GM21529 (cell line): ENCODE data around the gene OR6C68.
"Not testable (repeated sequence)": the region's sequence is repeated elsewhere in the genome, so short reads cannot be mapped to it uniquely, and the experiment has no call there.

Experiments used
- ATAC-seq: cut with Tn5 transposase; IDR thresholded peaks from one replicate; pipeline ENCODE4 v1.9.1; 2021; ENCODE audit not compliant: unreplicated experiment

The OR6C68 gene

DNA sequence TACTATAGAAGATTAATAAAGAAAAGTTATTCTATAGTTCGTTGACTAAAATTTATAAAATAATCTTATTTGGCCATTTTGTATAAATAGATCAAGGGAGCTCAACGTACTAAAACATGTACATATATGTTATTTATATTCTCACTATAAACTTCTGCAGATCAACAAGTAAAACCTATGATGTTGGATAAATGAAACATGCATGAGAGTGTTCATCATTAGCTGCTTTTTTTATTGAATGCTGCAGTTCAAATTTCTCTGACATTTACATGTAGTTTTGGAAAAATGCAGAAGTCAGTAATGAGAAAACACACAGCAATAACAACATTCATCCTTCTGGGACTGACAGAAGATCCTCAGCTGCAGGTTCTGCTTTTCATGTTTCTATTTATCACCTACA lies at the start of gene OR6C68:
TSS of gene OR6C68 (plus strand) at position 301 of the 400 bp plus-strand sequence. CDS start at position 301, 0 bp downstream.
- ATAC-seq, result no peak

DNA sequence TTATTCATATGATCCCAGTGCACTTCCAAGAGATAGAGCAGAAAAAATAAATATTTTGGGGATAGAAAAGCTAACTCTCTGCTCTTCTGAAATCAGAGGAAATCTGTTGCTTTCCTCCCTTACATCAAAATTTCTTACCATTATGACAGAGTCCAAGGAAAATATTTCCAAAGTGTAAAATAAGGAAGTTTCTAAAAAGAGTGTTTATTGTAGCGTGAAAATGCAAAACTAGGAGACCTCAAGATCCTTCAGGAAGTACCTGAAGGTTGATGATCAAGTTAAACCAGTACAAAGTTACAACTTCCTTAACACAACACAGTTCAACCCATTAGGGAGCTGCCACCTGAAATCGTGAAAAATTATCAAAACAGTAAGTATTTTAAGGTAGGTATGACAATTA lies 48.4 kb upstream of the OR6C68 start, which contains the start of gene OR6C2:
TSS of gene OR6C2 (plus strand) at position 301 of the 400 bp plus-strand sequence. CDS start 8,138 bp downstream, outside the sequence.
- no peak for ATAC-seq

DNA sequence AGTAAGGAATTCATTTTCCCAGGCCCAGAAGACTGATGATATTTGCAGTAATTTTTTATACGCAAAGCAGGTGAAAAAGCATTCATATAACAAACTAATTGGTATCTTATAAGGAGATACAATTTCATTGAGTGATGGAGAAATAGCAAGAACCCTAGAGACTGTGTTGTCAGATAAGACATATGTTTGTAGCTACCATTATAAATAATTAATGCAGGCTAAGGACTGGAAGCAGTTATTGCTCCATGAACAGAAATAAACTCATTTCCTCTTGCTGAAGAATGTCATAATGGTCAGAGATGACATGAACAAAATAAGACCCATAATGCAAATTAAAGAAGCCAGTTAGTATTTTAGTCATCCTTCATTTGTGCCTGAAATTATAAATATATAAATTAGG lies 46.8 kb upstream of the OR6C68 start:
- ATAC-seq, result no peak

GRCh38 chr12:55446326-55446725 lies 45.9 kb upstream of the OR6C68 start:
- no peak for ATAC-seq

DNA sequence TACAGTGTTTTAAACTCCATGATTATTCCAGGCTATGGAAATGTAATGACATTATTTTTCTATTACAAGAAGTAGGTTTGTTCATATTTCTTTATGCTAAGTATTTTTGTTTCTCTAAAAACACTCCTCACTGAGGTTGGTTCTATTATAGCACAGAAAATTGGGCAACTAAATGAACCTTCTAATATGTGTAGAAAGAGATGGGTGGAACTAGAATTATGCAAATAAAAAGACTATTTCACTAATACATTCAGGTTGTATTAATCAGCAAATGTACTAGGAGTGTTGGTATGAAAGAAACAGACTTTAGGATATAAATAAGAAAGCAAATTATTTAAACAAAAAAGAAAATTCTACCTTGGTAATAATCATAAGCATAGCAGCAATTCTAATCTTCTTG lies 43.4 kb upstream of the OR6C68 start:
- ATAC-seq, result no peak

- not testable (repeated sequence) for ATAC-seq
These were observed 27.3 kb upstream of the OR6C68 start for GRCh38 chr12:55464926-55465325.

DNA sequence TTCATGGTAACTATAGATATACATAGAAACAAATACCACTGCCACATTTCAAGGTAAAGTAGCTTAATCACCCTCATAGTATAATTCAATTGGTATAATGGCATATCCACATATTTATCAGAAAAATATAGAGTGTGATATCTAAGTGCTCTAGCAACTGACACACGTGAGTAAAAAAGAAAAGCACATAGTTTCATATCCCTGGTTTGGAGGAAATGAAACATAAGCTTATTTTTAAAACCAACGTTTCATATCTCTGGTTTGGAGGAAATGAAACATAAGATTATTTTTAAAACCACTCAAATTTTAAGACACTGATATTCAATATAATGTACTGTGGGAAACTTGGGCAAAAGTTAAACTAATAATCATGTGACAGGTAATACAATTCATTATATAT lies 24.3 kb upstream of the OR6C68 start:
- peak; percentile 76 for ATAC-seq

DNA sequence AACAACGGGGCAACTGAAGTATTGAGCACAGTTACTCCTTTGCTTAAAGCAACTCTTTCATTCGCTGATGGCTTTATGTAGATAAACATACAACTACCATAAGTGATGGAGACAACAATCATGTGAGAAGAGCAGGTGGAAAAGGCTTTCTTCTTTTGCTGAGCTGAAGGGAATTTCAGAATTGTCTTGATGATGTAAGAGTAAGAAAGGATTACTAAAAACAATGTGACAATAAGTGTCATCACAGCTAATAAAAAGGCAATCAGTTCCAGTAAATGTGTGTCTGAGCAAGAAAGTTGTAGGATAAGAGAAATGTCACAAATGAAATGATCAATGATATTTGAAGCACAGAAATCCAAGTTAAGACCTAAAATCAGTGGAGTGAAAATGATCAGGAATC lies 22.9 kb upstream of the OR6C68 start:
- no peak for ATAC-seq

- no peak for ATAC-seq
These were observed 21.9 kb upstream of the OR6C68 start, which contains the start of gene OR6C70 for GRCh38 chr12:55470088-55470829. Gene OR6C70 (minus strand): TSS chr12:55470138. CDS start chr12:55470138, 0 bp downstream.

DNA sequence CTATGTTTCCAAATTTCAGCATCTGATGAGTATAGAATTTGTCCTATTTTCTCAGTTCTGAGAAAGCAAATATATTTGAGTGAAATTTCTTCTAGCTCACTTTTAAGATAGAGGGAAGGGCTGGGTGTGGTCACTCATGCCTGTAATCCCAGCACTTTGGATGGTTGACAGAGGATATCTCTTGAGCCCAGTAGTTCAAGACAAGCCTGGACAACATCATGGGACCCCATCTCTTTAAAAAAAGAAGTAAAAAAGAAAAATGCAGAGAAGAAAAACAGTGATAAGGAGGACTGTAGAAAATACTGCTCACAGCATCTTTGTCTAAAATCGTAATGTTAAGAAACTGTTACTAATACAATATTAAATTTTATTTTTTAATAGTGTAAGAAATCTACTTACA lies 19.9 kb upstream of the OR6C68 start:
- ATAC-seq, result no peak

DNA sequence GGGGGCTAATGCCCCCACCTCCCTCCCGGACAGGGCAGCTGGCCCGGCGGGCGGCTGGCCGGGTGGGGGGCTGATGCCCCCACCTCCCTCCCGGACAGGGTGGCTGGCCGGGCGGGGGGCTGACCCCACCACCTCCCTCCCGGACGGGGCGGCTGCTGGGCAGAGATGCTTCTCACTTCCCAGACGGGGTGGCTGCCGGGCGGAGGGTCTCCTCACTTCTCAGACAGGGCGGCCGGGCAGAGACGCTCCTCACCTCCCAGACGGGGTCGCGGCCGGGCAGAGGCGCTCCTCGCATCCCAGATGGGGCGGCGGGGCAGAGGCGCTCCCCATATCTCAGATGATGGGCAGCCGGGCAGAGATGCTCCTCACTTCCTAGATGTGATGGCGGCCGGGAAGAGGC lies 13.0 kb upstream of the OR6C68 start:
- not testable (repeated sequence) for ATAC-seq

- ATAC-seq, result not testable (repeated sequence)
These were observed 7.9 kb upstream of the OR6C68 start for GRCh38 chr12:55484284-55484683.

- ATAC-seq, result no peak
These were observed 3.3 kb downstream of the OR6C68 start for GRCh38 chr12:55495490-55495889.

- ATAC-seq, result no peak
These were observed 7.1 kb downstream of the OR6C68 start for GRCh38 chr12:55499231-55499630.

DNA sequence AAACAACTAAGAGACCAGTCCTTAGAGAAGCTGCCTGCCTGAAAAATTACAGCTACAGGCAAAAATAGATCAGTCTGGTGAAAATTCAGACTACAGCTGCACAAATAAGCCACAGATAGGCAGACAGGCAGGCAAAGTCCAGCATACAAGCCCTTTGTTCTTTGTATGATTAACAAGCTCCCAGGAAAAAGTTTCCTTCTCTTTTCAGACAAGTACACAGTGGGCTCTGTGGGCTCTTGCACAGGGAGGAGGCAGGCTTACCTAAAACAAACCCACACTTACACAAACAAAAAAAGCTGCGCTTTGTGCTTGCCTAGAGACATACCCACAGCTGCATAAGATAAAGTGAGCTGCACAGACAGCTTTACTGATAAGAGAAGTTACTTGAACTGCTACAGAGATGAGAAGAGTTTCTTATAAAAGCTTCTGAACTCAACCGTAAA lies 7.7 kb downstream of the OR6C68 start:
- no peak for ATAC-seq

GRCh38 chr12:55501601-55502000 lies 9.4 kb downstream of the OR6C68 start:
- no peak for ATAC-seq

DNA sequence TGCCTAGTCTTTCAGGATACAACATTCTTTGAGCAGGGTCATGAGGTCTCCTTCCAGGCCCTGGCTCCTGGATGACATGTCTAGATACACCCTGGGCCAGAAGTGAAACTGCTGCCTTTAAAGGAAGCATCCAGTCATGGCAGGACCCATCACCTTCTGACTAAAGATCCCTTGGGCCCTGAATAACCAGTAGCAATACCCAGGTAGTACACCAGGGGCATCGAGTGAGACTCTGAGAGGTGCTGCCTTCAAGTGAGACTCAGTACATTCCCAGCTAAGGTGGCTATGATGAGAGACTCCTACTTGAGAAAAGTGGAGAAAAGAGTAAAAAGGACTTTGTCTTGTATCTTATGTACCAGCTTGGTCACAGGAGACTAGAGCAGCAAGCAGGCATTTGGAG lies 23.5 kb downstream of the OR6C68 start:
- ATAC-seq, result no peak

DNA sequence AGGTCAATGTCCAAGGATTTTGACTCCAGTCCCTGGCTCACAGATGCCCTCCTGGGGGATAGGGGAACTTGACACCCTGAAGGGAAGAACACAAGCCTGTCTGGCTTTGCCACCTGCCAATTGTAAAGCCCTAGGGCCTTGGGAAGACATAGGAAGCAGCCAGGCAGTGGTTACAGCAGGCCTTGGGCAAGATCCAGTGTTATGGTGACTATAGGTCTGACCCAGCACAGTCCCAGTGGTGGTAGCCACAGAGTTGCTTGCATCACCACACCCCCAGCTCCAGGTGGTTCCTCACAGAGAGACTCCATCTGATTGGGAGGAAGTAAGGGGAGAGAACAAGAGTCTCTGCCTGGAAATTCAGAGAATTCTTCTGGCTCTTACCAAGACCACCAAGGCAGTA lies 24.2 kb downstream of the OR6C68 start:
- ATAC-seq, result no peak
